Epithelial cell of proximal tubule (primary cell): Measurements from ENCODE around the gene CCDC116. TPM values are rescaled to one million over a fixed set of nuclear protein-coding genes. Genes with fewer than 3 reads are reported as not detected.
"Not testable (repeated sequence)": the region's sequence is repeated elsewhere in the genome, so short reads cannot be mapped to it uniquely, and the experiment has no call there.

Experiments
- DNase-seq: peaks from one replicate; pipeline ENCODE4 v3.0.0-alpha.2; 2011; ENCODE audit warnings: low read depth
- H3K4me3 ChIP-seq: 2 replicates; pipeline ENCODE4 v1.5.1; 2011; ENCODE audit warnings: low read depth, mild to moderate bottlenecking, low read length
- total RNA-seq: library from RNA; depleted of rRNA; stranded (reverse); fragments of >200 nt; gene quantifications from 2 replicates; pipeline ENCODE4 v1.2.3, GENCODE V29; 2015
- TF ChIP-seq, protein P1 (sequence below): conservative IDR thresholded peaks from 2 replicates; pipeline ENCODE4 v1.5.1; 2012; ENCODE audit warnings: low read depth, mild to moderate bottlenecking, low read length

The CCDC116 gene
- total RNA-seq, 1 donor from 2014 or later = 0.17 TPM

DNA sequence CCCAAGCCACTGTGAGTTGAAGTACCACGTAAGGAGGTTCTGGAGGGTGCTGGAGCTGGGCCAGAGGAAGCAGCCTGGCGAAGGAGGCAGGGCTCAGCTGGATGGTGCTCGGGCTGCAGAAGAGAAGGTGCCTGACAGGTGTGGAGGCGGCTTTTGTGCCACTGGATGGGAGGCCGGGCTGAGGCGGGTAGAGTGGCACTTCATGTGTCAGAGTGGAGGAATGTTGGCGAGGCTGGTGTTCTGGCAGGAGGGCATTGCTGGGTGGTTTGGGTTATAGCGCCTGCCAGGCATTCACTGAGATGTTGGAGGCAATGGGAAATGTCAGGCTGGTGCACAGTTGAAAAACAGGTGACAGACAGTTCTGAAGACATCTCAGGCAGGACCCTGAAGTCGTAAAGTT, 40.9 kb upstream of the CCDC116 start:
- TF ChIP-seq, protein P1, sequence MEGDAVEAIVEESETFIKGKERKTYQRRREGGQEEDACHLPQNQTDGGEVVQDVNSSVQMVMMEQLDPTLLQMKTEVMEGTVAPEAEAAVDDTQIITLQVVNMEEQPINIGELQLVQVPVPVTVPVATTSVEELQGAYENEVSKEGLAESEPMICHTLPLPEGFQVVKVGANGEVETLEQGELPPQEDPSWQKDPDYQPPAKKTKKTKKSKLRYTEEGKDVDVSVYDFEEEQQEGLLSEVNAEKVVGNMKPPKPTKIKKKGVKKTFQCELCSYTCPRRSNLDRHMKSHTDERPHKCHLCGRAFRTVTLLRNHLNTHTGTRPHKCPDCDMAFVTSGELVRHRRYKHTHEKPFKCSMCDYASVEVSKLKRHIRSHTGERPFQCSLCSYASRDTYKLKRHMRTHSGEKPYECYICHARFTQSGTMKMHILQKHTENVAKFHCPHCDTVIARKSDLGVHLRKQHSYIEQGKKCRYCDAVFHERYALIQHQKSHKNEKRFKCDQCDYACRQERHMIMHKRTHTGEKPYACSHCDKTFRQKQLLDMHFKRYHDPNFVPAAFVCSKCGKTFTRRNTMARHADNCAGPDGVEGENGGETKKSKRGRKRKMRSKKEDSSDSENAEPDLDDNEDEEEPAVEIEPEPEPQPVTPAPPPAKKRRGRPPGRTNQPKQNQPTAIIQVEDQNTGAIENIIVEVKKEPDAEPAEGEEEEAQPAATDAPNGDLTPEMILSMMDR = no peak
- no peak overlapping the region for H3K4me3 ChIP-seq
- DNase-seq = no peak

GRCh38 chr22:21592422-21592821, 40.1 kb upstream of the CCDC116 start:
- H3K4me3 ChIP-seq = no peak overlapping the region
- TF ChIP-seq, protein P1 = no peak
- no peak for DNase-seq

DNA sequence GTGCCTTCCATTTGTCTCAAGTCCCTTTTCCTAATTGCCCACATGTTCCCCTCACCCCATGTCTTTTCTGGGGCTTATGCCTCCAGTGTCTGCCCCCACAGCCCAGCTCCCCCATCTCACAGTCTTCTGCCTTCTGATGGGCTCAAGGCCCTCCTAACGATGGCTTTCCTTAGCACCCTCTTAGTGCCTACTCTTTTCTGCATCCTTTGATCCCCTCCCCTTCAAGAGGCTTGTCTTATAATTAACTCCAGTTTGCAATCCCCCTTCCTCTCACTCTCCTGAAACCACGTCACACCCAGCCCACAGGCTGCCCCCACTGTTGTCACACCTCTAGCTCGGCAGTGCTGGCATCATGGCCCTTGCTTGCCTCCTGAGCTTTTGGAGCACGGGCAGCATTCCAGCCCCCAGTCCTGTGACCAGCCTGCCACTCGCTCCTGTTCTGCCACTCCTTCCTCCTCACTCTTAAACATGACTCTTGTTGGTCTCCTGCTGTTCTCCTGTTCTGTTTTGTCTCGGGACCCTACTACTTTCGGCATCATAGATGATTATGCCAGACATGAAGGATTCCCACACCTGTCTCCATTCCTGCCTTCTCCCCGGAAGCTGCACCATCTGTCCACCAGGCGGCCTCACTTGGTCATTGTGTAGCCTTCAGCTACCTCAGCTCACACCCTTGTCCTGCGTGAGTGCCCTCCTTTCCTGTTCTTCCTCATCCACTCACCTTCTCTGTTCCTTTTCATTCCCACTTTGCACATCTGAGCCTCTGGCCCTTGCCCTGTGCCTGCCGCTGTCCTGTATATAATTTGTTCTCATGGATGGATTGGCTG, 38.9 kb upstream of the CCDC116 start:
- TF ChIP-seq, protein P1 = peak; percentile 59
- H3K4me3 ChIP-seq = no peak overlapping the region
- DNase-seq = no peak

GRCh38 chr22:21594865-21595452, 37.6 kb upstream of the CCDC116 start:
- H3K4me3 ChIP-seq = no peak overlapping the region
- TF ChIP-seq, protein P1 = no peak
- no peak for DNase-seq

- H3K4me3 ChIP-seq, DNase-seq: not testable (repeated sequence)
Measured at GRCh38 chr22:21596356-21597135, 36.0 kb upstream of the CCDC116 start.

DNA sequence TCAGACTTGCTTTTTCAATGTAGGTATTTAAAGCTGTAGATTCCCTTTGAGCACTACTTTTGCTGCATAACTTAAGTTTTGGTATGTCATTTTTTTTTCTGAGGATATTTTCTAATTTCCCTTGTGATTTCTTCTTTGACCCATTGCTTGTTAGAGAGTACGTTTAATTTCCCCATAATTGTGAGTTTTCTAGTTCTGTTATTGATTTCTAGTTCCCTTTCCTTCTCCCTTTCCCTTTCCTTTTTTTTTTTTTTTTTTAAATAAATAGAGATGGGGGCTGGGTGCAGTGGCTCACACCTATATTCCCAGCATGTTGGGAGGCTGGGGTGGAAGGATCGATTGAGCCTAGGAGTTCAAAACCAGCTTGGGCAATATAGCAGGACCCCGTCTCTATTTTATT, 34.3 kb upstream of the CCDC116 start:
- no peak for DNase-seq
- TF ChIP-seq, protein P1 = no peak
- H3K4me3 ChIP-seq = no peak overlapping the region

GRCh38 chr22:21599053-21599893, 33.3 kb upstream of the CCDC116 start:
- H3K4me3 ChIP-seq = no peak overlapping the region
- TF ChIP-seq, protein P1 = no peak
- DNase-seq = no peak
